ENCODE results near the gene ALDH18A1. TPM values are rescaled to one million over a fixed set of nuclear protein-coding genes. Genes with fewer than 3 reads are reported as not detected.
"Not testable (repeated sequence)": the region's sequence is repeated elsewhere in the genome, so short reads cannot be mapped to it uniquely, and the experiment has no call there.

Gene ALDH18A1
- total RNA-seq, 1 experiment from 2014 or later: 85.1 TPM

DNA sequence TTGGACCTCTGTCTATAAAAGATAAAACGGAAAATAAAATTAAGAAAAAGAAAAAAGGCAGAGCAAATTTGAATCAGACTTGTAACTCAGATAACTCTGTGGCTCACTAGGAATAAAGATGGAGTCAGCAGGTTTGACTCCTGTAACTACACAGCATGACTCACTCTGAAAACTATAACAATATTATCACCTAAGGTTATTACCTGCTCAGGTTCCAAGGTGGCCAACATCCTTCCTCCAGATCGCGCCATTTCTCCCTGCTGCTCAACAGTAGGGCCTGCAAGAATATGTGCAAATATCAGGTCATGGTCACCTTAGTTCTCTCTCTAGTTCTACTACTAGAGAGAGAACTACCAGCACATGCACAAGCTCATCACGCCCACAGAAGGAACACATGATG lies 30.0 kb downstream of the ALDH18A1 start:
- DNase-seq: no peak
- Histone ChIP-seq H3K27me3 (no peaks in the 10 kb centered on the region), H3K9me3 (replicated peaks) (no peaks in the 10 kb centered on the region), H3K4me1 (no peaks in the 10 kb centered on the region), H3K36me3 (peaks cover 8% of the 10 kb centered on the region), H3K27ac (no peak overlapping the region), H3K4me3 (no peak overlapping the region)

DNA sequence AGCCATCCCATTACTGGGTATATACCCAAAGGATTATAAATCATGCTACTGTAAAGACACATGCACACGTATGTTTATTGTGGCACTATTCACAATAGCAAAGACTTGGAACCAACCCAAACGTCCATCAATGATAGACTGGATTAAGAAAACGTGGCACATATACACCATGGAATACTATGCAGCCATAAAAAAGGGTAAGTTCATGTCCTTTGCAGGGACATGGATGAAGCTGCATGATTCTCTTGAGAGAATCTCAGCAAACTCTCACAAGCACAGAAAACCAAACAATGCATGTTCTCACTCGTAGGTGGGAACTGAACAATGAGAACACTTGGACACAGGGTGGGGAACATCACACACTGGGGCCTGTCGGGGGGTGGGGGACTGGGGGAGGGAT lies 36.1 kb downstream of the ALDH18A1 start:
- not testable (repeated sequence) for H3K4me3 ChIP-seq; H3K27me3 ChIP-seq; H3K4me1 ChIP-seq; H3K27ac ChIP-seq; DNase-seq; H3K9me3 ChIP-seq (replicated peaks)
- H3K36me3 ChIP-seq: peaks cover 17% of the 10 kb centered on the region; the same call in 1 of the 2 replicates

DNA sequence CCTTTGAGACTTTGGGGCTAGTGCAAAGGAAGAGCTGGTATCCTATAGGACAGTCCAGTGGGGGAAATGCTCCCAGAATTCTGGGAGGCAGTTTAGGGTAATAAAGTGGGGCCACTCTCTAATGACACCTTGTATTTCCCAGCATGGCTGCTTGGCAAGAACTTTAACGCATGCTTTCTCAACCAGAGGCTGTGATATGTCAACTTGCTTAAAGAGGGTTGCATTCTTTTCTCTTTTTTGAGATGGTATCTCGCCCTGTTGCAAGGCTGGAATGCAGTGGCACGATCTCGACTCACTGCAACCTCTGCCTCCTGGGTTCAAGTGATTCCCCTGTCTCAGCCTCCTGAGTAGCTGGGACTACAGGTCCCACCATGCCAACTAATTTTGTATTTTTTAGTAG lies 38.4 kb downstream of the ALDH18A1 start:
- Histone ChIP-seq H3K36me3 (peaks cover 23% of the 10 kb centered on the region), H3K4me1 (no peaks in the 10 kb centered on the region)

DNA sequence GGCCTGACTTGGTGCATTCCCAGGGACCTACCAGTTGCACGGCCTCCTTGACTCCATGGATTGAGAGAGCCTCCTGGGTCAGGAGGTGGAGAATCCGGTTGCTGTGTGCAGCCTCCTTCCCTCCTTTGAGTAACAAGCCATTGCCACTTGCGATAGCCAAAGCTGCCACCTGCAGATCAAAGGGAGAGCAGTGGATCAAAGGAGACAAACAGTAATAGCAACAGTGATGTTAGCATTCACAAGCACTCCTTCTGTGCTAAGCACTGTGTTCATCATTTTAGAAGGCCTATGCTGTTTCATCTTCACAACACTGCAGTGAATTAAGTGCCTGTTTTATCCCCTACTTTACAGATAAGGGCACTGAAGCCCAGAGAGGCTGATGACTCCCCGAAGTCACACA lies 40.1 kb downstream of the ALDH18A1 start:
- peaks cover 25% of the 10 kb centered on the region for H3K36me3 ChIP-seq
- no peak overlapping the region for H3K4me3 ChIP-seq
- H3K9me3 ChIP-seq (replicated peaks): no peaks in the 10 kb centered on the region
- H3K27ac ChIP-seq: no peak overlapping the region
- no peaks in the 10 kb centered on the region for H3K27me3 ChIP-seq
- DNase-seq: no peak
- H3K4me1 ChIP-seq: no peaks in the 10 kb centered on the region

More for the DNA sequence above, 38.4 kb downstream of the ALDH18A1 start:
- Histone ChIP-seq H3K9me3 (replicated peaks) (no peaks in the 10 kb centered on the region), H3K27me3 (no peaks in the 10 kb centered on the region), H3K27ac (no peak overlapping the region), H3K4me3 (no peak overlapping the region)
- no peak for DNase-seq

DNA sequence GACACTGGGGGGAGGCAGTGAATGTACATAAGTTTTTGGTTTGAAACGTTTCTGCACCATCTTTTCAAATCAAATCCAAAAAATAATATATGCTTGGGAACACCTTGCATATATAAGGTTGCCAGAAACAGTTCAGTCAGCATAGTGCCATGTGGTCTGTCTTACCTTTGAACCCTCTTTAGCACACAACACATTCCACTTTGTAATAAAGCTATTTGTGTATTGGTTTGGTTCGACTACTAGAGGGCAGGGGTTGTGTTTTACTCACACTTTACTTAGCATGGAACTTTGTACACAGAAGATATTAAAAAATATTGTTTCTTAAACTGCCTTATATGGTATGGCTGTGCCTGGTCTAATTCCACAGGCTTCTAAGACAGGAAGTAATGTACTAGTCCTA lies 43.2 kb downstream of the ALDH18A1 start:
- Histone ChIP-seq H3K27me3 (no peaks in the 10 kb centered on the region), H3K36me3 (peaks cover 29% of the 10 kb centered on the region), H3K4me3 (no peak overlapping the region), H3K27ac (no peak overlapping the region), H3K9me3 (replicated peaks) (no peaks in the 10 kb centered on the region), H3K4me1 (no peaks in the 10 kb centered on the region)
- DNase-seq: no peak

DNA sequence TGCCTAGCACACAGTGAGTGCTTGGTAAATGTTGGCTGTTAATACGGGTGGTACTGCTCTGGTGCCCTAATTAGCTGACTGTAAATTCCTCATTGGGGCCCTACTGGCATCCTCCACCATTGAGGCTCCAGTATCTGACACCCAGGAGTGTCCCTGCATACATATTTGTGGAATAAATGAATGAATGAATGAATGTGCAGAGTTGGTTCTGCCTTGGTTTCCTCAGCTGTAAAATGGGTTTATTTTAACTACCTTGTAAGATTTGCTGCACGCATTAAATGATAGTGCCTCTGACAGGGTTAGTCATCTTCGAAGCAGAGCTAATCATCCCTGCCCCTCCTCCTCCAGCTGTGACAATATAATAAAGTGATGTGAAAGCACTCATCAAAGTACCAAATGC lies 45.8 kb downstream of the ALDH18A1 start:
- Histone ChIP-seq H3K36me3 (peaks cover 28% of the 10 kb centered on the region), H3K27me3 (no peaks in the 10 kb centered on the region), H3K9me3 (replicated peaks) (no peaks in the 10 kb centered on the region), H3K27ac (no peak overlapping the region), H3K4me3 (no peak overlapping the region), H3K4me1 (no peaks in the 10 kb centered on the region)
- DNase-seq: no peak

DNA sequence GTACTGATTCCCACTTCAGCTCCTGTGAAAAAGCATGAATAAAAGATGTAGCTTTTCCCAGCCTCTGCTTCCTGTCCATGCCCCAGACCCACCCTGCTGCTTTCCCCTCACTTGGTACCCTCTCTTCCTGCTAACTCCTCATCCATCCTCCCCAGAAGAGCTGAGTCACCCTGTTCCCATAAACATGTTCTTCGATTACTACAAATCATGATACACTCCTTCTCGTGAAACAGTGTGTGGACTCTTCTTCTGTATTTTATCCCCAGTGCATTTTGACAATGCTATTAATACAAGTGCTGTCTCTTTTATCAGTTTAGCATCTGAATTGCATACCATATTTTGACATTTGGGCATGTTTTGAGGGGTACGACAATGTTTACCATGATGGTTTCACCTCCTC lies 49.6 kb downstream of the ALDH18A1 start:
- DNase-seq: no peak
- Histone ChIP-seq H3K4me3 (no peak overlapping the region), H3K27ac (no peak overlapping the region), H3K36me3 (peaks cover 14% of the 10 kb centered on the region; the same call in 1 of the 2 replicates), H3K9me3 (replicated peaks) (no peaks in the 10 kb centered on the region), H3K4me1 (no peaks in the 10 kb centered on the region), H3K27me3 (no peaks in the 10 kb centered on the region)

DNA sequence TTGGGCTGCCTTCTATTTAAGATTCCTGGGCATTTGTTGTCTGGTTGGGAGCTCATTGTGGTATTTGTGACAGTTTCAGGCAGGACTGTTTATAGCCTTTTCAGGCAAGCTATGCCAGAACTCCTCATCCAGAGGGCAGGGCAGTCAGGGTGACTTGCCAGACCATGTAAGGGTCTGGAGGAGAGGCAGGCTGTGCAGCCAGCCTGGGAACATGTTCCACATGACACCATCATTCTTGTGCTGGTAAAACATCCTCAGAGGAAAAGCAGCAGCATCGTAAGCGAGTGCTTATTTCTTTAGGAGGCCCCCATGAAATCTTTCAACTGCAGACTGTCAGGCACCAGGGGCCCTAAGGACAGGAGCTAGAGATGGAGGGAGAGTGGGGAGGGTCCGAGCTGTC lies 51.3 kb downstream of the ALDH18A1 start:
- H3K9me3 ChIP-seq (replicated peaks): no peaks in the 10 kb centered on the region
- H3K4me1 ChIP-seq: no peaks in the 10 kb centered on the region
- no peak overlapping the region for H3K27ac ChIP-seq
- H3K4me3 ChIP-seq: no peak overlapping the region
- peaks cover 7% of the 10 kb centered on the region; the same call in 1 of the 2 replicates for H3K36me3 ChIP-seq
- DNase-seq: no peak
- H3K27me3 ChIP-seq: no peaks in the 10 kb centered on the region

DNA sequence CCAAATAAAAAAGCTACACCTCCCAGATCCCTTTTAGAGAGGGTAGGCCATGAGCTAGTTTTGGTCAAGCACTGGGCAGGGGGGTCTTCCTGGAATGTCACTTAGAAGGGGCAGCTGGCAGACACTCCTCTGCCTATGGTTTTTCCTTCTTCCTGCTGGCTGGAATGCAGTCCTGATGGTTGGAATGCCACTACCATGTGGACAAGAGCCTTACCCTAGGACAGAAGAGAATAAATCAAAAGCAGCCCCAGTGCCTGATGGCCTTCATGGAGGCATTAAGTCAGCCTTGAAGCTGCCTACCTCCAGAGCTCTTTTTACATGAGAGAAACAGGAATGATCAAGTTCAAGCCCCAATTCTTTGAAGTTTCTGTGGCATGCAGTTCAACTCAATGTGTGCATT lies 51.9 kb downstream of the ALDH18A1 start:
- DNase-seq: no peak
- Histone ChIP-seq H3K27me3 (no peaks in the 10 kb centered on the region), H3K4me3 (no peak overlapping the region), H3K9me3 (replicated peaks) (no peaks in the 10 kb centered on the region), H3K4me1 (no peaks in the 10 kb centered on the region), H3K27ac (no peak overlapping the region), H3K36me3 (0 out of 2 replicates have a peak, but pooled peaks cover 4% of the 10 kb centered on the region)

DNA sequence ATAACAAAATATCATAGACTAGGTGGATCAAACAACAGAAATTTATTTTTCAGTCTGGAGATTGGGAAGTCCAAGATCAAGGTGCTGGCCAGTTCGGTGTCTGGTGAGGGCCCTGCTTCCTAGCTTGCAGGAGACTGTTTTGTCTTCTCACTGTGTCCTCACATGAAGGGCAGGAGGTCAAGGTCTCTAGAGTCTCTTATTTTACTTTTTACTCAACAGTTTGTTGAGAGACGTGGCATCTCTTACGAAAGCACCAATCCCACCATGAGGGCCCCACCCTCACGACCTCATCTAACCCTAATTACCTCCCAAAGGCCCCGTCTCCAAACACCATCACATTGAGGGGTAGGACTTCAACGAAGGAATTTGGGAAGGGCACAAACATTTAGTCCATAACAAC lies 54.1 kb downstream of the ALDH18A1 start:
- Histone ChIP-seq H3K27me3 (no peaks in the 10 kb centered on the region), H3K9me3 (replicated peaks) (no peaks in the 10 kb centered on the region), H3K4me3 (no peak overlapping the region), H3K4me1 (no peaks in the 10 kb centered on the region), H3K27ac (no peak overlapping the region), H3K36me3 (0 out of 2 replicates have a peak, but pooled peaks cover 4% of the 10 kb centered on the region)
- DNase-seq: no peak

DNA sequence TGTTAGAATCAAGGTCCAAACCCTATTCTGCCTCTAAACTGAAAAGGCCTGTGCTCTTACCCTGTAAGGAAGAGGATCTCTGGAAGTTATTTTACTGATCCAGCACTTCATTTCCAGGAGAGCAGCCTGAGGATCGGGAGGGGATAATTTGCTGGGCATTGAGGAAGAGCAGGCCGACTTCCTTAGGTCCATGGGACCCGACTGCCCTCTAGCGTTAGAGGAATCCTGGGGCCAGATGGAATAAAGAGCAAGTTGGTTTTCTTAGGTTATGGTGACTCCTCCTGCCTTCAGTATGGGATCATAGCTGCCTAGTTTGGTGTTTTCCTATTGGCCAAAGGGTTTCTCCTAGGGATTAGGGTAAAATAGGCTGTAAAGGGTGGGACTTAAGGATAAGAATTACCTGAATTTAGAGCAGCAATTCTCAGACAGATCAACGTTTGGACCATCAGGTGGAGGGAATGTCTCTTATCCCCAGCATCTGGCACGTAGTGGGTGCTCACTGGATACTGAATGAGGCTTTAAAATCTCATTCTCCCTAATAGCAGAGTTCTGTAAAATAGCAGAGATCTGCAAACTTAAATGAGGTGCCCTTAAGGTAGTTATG lies 55.3 kb downstream of the ALDH18A1 start:
- Histone ChIP-seq H3K4me3 (no peak overlapping the region), H3K4me1 (no peaks in the 10 kb centered on the region), H3K27me3 (no peaks in the 10 kb centered on the region), H3K36me3 (no peaks in the 10 kb centered on the region), H3K27ac (no peak overlapping the region), H3K9me3 (replicated peaks) (no peaks in the 10 kb centered on the region)
- DNase-seq: peak; percentile 69 to 88

DNA sequence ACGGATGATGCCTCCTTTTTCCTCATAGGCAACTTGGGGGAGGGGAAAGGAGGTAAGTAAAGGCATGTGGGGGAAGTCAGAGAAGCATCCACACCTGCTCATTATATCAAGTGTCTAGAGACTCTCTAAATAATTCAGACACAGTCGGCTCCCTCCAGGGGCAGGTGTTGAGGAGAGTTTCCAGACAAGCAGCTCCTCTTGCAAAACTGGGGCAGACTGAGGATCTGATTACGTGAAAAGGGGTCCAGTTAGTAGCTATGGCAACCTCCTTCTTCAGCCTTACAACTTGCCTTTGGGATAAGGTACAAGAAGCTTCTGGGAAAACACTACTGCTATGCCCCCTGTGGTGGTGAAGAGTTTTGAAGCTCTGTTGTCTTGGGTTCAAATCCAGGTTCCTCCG lies 56.4 kb downstream of the ALDH18A1 start:
- H3K9me3 ChIP-seq (replicated peaks): no peaks in the 10 kb centered on the region
- peak in 1 of 2 experiments; percentile 5 for DNase-seq

DNA sequence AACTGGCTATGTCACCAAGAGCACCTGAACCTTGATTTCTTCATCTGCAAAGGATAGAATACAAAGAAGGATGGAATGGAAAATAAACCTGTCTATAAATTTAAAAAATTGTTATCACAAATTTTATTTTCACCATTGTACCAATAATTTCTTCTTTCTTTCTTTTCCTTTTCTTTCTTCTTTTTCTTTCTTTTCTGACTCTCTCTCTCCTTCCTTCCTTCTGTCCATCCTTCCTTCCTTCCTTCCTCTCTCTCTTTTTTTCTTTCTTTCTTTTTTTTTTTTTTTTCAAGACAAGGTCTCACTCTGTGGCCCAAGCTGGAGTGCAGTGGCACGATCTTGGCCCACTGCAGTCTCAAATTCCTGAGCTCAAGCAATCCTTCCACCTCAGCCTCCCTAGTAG lies 58.7 kb downstream of the ALDH18A1 start:
- Histone ChIP-seq H3K4me3 (no peak overlapping the region), H3K4me1 (no peaks in the 10 kb centered on the region), H3K36me3 (no peaks in the 10 kb centered on the region), H3K27ac (no peak overlapping the region), H3K27me3 (no peaks in the 10 kb centered on the region), H3K9me3 (replicated peaks) (no peaks in the 10 kb centered on the region)
- no peak for DNase-seq

More for the DNA sequence above, 56.4 kb downstream of the ALDH18A1 start:
- Histone ChIP-seq H3K27me3 (no peaks in the 10 kb centered on the region), H3K36me3 (no peaks in the 10 kb centered on the region), H3K27ac (no peak overlapping the region), H3K4me1 (no peaks in the 10 kb centered on the region), H3K4me3 (no peak overlapping the region)

DNA sequence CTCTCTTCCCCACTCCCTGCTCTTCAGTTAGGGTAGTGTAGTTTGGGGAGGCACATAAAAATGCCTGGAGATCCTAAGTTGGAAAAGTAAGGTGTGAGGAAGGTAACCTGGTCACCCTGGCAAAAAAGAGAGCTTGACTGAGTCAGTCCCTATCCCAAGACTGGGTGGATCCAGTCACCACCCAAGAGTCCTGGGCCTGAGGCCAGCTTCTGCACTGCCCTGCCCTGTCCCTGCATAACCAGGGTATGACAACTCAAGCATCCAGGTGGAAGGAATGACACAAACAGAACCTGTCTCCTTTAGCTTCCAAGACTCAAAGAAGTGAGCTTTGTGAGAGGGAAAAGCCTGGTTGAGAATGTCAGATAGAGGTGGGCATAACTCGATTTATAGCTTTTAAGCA lies 68.5 kb downstream of the ALDH18A1 start:
- DNase-seq: no peak
- H3K4me3 ChIP-seq: no peak overlapping the region
- no peak overlapping the region for H3K27ac ChIP-seq

DNA sequence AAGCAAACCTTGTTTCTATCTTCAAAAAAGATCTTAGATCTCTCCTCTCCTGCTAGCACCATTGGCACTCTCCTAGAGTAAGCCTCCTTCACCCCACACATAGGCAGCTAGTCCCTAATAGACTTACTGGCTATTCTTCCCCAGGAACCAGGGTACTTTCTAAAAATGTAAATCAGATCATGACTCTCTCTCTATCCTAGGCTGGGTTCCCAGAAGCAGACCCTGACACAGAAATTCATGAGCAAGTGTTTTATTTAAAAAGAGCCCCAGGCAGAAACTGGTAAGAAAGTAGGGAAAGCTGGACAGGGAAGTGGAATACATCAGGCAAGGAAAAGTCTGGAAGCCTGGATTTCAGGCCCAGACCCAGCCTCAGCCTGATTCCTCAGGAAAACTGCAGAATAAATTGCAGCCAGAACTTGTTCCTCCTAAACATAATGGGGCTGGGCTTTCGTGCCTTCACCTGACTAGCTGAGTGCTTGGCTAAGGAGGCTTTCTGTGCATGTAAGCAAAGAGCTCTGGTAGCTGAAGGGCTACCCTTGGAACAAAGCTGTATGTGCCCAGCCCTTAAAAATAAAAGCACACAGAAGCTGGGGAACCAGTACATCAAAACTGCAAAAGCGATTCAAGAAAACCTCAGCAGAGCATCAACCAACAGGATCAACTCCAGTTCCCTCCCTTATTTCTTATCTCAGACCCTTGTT lies 76.5 kb downstream of the ALDH18A1 start:
- H3K4me3 ChIP-seq: no peak overlapping the region
- H3K9me3 ChIP-seq (replicated peaks): no peaks in the 10 kb centered on the region
- H3K27ac ChIP-seq: no peak overlapping the region
- no peak for DNase-seq
- H3K4me1 ChIP-seq: no peaks in the 10 kb centered on the region
- no peaks in the 10 kb centered on the region for H3K36me3 ChIP-seq
- no peaks in the 10 kb centered on the region for H3K27me3 ChIP-seq

More for the DNA sequence above, 68.5 kb downstream of the ALDH18A1 start:
- Histone ChIP-seq H3K9me3 (replicated peaks) (no peaks in the 10 kb centered on the region), H3K36me3 (no peaks in the 10 kb centered on the region), H3K27me3 (no peaks in the 10 kb centered on the region), H3K4me1 (no peaks in the 10 kb centered on the region)

DNA sequence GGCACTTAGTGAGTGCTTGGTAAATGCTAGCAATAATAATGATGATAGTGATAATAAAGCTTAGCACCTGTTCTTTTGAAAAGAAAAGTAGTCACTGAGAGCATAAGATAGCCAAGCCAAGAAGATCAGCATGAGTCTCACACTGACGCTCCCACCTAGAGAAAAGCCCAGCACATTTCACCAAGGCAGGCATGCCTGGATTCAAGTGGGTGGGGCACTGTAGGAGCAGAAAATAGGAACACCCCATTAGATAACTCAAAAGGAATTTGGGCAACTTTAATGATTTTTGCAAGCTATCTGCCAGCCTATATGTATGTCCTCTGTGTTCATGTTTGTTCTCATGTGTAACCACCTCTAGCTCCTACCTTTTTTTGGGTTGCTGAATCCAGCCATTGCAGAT lies 77.2 kb downstream of the ALDH18A1 start:
- H3K27me3 ChIP-seq: no peaks in the 10 kb centered on the region
- no peak for DNase-seq
- no peaks in the 10 kb centered on the region for H3K36me3 ChIP-seq
- H3K4me1 ChIP-seq: no peaks in the 10 kb centered on the region
- no peak overlapping the region for H3K4me3 ChIP-seq
- H3K9me3 ChIP-seq (replicated peaks): no peaks in the 10 kb centered on the region
- H3K27ac ChIP-seq: no peak overlapping the region
